GM12874 (cell line): ENCODE results near the gene HK1.

Experiments
- TF ChIP-seq, protein P1 (sequence below): IDR thresholded peaks from 2 replicates; pipeline ENCODE4 v1.5.1; 2011; ENCODE audit warnings: low read depth, mild to moderate bottlenecking, control low read depth, low read length, moderate library complexity; ENCODE audit not compliant: insufficient read depth

HK1 gene

GRCh38 chr10:69290993-69291392 is 12.7 kb downstream of the HK1 start:
- TF ChIP-seq, protein P1, sequence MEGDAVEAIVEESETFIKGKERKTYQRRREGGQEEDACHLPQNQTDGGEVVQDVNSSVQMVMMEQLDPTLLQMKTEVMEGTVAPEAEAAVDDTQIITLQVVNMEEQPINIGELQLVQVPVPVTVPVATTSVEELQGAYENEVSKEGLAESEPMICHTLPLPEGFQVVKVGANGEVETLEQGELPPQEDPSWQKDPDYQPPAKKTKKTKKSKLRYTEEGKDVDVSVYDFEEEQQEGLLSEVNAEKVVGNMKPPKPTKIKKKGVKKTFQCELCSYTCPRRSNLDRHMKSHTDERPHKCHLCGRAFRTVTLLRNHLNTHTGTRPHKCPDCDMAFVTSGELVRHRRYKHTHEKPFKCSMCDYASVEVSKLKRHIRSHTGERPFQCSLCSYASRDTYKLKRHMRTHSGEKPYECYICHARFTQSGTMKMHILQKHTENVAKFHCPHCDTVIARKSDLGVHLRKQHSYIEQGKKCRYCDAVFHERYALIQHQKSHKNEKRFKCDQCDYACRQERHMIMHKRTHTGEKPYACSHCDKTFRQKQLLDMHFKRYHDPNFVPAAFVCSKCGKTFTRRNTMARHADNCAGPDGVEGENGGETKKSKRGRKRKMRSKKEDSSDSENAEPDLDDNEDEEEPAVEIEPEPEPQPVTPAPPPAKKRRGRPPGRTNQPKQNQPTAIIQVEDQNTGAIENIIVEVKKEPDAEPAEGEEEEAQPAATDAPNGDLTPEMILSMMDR = no peak

DNA sequence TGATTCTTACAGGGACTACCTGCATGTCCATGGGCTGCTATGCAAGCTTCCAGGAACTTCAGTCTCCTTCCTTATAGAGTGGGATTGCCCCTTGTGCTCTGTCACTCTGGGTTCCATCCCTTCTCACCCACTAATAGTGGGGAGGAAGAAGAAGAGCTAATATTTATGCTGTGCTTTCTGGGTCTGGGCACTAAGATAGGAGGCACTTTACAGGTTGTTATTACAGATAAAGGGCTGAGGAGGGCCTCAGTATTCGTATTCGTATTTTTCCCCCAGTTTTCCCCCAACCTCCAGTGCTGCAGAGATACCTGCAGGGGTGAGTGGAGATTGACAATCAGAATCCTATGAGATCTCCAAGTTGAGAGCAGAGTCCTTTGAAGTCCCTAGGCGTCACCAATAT is 14.2 kb downstream of the HK1 start:
- TF ChIP-seq, protein P1 = no peak

DNA sequence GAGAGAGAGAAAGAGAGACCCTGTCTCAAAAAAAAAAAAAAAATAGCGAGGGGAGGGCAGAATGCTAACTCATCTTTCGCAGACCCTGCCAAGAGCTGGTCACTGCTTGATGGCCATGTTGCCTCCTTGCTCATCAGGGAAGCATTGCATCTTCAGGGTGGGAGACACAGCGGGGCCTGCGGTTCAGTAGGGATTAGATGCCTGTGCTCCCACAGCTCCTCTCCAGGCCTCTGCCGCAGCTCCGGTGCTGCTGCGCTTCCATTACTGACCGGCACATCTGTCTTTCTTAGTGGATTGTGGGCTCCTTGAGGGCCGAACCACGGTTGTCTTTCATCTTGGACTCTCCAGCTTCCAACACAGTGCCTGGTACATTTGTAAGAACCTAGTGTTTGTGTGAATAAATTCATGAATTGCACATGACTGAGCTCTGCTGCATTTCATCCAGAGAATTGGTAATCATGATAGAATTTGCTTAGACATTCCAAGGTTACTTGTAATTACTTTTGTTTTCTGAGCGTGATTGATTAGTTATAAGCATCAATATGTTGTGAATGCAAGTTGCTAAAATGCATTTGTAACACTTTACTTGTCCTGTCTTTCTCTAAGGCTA is 16.8 kb downstream of the HK1 start:
- TF ChIP-seq, protein P1 = no peak

GRCh38 chr10:69303632-69304051 is 25.3 kb downstream of the HK1 start:
- TF ChIP-seq, protein P1 = no peak

DNA sequence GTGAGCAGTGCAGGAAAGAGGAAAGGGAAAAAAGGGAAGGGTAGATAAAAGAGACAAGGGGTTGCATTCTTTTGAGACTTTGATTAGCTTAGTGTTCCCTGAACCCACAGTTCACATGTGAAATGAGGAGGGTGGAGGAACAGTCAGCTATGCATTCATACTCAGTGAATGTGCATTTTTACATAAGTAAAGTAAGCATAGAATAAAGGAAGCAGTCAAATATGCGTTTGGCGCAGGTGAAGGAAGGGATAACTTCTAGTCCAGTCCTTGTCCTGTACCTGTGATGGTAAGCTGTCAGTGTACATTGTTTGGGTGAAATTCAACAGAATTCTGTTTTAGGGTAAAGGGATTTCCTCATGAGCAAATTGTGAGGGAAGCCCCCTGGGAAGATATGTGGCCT is 28.1 kb downstream of the HK1 start:
- TF ChIP-seq, protein P1 = no peak

DNA sequence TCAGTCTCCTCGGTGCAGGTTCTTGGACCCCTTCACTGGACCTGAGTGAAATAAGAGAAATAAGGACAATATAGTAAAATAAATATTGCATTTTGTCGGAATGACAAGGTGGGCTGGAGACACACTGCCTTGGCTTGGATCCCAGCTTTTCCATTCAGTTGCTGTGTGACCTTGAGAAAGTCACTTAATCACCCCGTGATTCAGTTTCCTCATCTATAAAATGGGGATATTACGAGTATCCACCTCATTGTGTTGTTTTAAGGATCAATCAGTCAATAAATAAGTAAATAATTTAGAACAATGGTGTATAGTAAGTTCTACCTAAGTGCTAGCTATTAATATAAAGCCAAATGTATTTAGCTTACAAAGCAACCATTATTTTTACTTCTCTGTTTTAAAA is 29.1 kb downstream of the HK1 start:
- TF ChIP-seq, protein P1 = no peak

DNA sequence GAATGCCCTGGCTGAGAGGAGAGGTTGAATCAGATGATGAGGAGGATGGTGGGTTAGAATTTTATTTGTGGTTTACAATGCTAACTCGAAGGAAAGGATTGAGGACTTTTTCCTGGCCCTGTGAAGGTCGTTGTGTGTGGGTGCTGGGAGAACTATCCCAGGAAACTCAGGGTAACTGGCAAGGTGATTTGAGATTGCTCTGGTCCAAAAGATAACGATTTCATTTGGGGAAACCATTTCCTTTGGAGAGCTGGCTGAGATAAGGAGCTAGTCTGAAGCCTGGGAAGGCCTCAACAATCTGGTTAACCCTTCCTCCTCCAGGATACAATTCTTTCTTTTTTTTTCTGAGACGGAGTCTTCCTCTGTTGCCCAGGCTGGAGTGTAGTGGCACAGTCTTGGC is 33.0 kb downstream of the HK1 start:
- TF ChIP-seq, protein P1 = no peak

DNA sequence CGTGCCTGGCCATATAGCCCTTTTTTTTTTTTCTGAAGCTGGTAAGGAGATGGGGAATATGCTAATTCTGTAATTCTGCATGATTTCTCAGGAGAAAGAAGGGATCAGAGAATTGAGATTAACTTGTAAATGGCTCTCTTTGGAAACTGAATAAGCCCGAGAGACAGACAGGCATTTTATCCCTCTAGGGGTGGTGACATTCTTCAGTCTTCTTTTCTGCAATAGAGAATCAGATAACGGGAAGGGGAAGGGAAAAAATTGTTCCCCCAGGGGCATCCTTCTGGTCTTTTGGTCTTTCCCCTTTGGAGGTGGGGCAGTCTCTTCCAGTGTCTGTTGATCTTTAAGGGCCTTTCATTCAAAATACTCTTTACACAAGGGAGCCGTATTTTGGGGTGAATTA is 34.2 kb downstream of the HK1 start:
- TF ChIP-seq, protein P1 = no peak
